Measurements from ENCODE around the gene TRAM2.

The TRAM2 gene

DNA sequence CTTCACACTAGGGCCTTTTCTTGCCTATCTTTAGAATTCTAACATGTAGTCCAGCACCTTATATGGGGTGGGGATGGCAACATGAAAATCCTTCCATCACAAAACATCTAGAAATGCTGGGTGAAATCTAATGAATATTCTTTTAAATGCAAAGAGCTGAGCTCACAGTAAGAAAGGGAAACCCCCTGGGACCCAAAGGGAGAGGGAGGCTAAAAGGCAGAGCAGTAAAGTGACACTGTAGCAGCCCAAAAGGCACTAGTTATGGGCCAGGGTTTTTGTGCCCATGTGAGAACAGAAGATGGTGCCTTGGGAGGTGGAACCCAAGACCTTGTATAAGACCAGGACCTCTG lies 66.7 kb downstream of the TRAM2 start:
- no peak for TF ChIP-seq ZFX (IDR thresholded peaks at IDR 0.05)
- TF ChIP-seq, protein P1, sequence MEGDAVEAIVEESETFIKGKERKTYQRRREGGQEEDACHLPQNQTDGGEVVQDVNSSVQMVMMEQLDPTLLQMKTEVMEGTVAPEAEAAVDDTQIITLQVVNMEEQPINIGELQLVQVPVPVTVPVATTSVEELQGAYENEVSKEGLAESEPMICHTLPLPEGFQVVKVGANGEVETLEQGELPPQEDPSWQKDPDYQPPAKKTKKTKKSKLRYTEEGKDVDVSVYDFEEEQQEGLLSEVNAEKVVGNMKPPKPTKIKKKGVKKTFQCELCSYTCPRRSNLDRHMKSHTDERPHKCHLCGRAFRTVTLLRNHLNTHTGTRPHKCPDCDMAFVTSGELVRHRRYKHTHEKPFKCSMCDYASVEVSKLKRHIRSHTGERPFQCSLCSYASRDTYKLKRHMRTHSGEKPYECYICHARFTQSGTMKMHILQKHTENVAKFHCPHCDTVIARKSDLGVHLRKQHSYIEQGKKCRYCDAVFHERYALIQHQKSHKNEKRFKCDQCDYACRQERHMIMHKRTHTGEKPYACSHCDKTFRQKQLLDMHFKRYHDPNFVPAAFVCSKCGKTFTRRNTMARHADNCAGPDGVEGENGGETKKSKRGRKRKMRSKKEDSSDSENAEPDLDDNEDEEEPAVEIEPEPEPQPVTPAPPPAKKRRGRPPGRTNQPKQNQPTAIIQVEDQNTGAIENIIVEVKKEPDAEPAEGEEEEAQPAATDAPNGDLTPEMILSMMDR (conservative IDR thresholded peaks at IDR 0.05): no peak
- no peak overlapping the region for H3K27ac ChIP-seq

DNA sequence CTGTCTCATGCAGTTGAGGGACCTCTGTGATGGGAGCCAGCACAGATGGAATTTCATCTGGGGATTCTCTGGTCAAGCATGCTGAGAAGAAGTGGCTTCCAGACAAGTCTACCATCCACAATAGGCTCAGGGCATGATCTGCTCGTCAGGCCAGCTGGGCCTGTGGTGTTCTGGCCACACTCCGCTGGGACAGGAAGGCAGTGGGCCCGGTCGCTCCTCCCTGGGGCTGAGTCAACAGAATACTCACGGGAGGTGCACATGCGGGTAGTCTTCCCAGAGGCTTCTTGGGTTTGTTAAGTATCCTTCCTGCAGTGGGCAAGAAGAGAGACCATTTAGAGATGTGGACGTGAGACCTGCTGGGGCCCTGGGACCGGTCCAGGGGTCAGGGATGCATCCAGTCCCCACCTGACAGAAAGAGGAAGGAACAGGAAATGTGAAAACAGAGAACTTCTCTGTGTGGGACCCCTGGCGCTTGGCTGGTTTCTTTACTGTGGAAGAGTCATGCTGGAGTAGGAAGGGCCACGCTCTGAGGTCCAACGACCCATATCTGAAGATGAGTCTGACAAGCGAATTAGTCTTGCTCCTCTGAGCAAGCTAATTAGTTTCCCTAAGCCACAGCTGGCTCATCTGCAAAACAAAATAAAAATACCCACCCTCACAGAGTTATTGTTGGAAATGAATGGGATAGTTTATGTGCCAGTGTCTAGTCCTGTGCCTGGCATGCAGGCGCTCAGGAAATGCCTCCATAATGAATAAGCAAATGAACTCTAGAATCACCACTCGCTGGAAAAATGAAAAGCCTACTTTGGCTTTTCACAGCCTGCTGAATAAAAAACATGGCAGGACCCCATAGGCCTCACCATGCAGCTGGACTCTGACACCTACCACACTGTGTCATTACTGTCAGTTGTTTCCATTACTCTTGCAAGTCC lies 67.3 kb downstream of the TRAM2 start:
- TF ChIP-seq, protein P1 (conservative IDR thresholded peaks at IDR 0.05): no peak
- no peak for TF ChIP-seq ZFX (IDR thresholded peaks at IDR 0.05)
- H3K27ac ChIP-seq: no peak overlapping the region

DNA sequence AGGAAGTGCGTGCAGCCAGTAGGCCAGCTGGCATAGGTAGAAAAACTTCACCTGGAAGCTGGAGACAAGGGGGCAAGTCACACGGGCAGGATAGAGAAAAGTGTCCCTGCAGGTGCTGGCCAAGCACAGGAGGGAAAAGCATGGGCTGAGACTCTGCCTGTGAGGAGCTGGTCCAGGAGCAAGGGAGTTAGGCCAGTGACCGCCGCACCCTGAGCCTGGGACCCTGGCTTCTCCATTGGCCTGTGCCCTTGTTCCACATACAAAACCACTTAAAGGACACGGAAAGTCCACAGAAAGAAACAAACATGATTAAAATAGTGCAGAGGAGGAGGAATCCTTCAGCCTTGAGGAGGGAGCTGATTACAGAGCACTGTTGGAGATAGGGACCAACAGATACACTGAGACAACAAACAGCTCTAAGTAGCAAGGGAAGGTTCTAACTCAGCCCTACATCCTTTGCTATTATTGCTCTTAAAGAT lies 68.6 kb downstream of the TRAM2 start:
- no peak overlapping the region for H3K27ac ChIP-seq
- no peak for TF ChIP-seq ZFX (IDR thresholded peaks at IDR 0.05)
- TF ChIP-seq, protein P1 (conservative IDR thresholded peaks at IDR 0.05): no peak

DNA sequence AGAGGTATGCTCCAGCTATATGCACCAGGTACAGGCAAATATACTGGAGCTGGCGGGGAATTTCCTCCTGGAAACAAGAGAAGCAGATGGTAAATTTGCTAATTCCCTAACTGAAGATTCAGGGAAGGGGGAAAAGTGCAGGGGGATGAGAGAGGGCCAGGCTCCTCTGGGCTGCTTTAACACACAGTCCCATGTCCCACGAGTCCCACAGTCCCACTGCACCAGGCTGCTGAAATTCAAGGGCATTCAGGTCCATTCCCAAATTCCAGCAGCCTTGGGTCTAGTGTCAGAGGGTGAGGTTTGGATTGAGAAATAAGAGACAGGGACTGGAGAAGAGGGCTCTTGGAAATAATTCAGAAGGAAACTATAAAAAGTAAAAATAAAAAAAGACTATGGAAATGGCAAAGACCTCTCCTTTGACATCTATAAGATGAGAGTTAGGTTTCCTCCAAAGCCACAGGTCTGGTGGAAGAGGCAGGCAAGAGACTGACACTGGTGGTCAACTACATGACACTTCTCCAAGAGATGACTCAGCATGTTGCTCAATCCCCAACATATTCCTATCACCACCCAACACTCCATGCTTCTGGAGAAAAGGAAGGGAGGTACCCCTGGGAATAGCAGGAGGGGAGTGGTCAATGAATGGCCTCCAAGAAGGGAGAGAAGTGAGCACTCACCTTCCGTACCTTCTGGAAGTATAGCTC lies 69.2 kb downstream of the TRAM2 start:
- TF ChIP-seq ZFX (IDR thresholded peaks at IDR 0.05): no peak
- TF ChIP-seq, protein P1 (conservative IDR thresholded peaks at IDR 0.05): no peak
- no peak overlapping the region for H3K27ac ChIP-seq

DNA sequence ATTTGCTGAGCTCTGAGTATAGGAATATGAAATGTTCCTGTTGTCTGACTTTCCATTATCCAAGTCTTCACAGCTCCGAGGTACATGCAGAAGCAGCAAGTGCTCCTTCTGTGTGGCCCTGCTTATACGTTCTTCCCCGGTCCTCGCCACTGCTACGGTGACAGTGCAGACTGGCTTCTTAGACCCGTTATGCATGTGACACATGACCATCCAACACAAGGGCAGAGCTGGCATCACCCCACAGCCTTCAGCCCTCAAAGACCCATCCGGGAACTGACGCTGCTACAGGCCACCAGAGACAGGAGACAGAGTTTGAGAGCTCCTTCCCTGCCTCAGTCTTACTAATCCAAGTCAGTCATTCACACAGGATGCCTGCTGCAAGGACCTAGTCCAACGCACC lies 70.4 kb downstream of the TRAM2 start:
- no peak for TF ChIP-seq ZFX (IDR thresholded peaks at IDR 0.05)
- TF ChIP-seq, protein P1 (conservative IDR thresholded peaks at IDR 0.05): no peak
- no peak overlapping the region for H3K27ac ChIP-seq

DNA sequence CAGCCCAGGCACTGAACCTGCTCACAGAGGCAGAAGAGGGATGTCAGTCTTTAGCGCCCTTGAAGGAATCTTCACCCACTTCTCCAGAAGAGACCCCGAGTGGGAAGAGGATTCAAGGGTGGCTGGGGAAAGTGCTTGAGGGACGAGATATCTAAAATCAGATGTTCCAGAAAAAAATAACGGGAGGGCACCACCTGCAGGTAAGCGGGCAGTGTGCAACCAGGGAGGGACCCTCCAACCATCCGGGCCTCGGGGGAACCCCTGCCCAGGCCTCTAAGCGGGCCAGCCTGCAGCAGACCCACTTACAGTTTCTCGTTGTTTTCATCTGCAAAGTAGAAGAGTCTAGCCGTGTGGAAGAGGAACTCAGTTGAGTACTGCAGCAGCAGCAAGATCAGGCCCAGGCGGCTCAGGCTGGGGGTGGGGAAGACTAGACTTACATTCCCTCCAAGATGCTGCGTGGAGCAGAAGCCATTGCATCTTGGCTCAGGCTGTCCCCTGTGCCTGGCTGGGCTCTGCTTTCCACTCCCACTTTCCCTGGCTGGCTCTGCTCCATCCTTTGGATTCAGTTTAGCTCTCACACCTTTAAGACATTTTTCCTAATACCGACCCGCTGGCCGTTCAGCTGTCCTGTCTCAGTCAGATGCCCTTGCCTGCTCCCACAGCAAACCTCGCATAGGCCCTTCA lies 71.0 kb downstream of the TRAM2 start:
- no peak overlapping the region; the same call in 1 of the 2 replicates for H3K27ac ChIP-seq
- no peak for TF ChIP-seq ZFX (IDR thresholded peaks at IDR 0.05)
- TF ChIP-seq, protein P1 (conservative IDR thresholded peaks at IDR 0.05): no peak
